NCI-H345 treated with DMSO at 0.1 percent for 48 hours (cell line): Measurements from ENCODE around the gene ZNF827.

Experiments
- DNase-seq: peaks from one replicate; lab custom pipeline; 2025; ENCODE audit not compliant: unreplicated experiment; lab: John Stamatoyannopoulos, UW

The ZNF827 gene

GRCh38 chr4:145934434-145935047 is 4.1 kb downstream of the ZNF827 start:
- no peak for DNase-seq

- no peak for DNase-seq
Measured at GRCh38 chr4:145933134-145933533, 5.5 kb downstream of the ZNF827 start.

DNA sequence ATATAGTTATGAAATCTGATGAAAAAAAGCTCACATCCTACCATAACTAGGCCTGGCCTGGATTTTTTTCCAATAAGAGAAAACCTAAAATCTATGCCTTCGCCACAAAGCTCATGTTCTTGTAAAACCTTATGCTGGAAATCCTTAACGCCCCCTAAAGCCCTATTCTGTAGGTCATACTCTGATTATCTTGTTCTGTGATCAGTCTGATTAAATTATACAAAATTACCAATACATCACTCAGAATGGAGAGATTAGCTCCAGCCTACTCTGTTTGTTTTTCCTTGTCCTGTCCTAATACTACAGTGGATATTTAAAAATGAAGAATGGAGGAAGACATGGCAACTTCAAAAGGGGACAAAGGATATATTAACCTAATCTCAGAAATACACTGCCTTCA is 7.2 kb downstream of the ZNF827 start:
- DNase-seq = no peak

DNA sequence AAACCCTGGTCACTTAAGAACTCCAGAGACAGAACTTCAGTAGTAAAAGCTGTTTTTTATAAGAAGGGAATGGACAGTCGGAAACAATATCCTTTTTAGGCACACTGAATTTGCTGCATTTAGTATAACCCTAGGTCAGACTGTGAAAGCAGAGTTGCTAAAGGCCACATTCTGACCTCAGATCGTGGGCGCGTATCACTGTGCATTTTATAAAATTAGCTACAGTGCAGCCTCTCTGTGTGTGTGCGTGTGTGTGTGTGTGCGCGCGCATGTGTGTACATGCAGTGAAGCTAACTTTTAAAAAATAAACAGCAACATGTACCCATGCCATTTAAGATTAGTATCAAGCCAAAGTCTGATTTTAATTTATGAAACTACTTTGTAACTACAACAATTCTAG is 8.0 kb downstream of the ZNF827 start:
- no peak for DNase-seq

DNA sequence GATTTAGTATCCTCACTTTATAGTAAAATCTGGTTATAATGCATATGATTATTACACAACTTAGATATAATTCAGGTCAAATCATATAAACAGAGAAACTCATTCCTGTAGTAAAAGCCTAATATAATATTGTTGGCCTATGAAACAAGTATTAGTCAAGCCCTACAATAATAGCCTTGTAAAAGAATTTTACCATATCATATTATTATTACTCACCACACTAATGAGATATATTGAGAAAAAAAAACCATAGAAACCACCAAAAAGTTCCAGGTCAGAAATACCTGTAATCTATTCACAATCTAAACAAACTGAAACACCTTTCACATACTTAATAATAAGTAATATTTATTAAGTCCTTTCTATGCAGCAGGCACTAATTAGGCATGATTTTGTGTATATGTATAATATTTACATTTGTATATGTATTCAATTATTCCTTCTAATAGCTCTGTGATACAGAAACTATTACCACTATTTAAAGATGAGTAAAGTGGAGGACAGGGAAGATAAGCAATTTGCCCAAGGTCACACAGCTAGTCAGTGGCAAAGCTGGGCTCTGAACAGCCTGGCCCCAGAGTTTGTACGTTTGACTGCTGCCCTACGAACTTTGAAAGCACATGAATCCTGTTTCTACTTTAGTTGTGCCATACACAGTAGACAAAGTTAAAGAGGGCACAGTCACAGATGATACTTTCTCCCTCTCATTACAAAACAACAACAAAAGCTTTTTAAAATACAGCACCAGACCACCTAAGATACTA is 9.0 kb downstream of the ZNF827 start:
- DNase-seq = no peak

DNA sequence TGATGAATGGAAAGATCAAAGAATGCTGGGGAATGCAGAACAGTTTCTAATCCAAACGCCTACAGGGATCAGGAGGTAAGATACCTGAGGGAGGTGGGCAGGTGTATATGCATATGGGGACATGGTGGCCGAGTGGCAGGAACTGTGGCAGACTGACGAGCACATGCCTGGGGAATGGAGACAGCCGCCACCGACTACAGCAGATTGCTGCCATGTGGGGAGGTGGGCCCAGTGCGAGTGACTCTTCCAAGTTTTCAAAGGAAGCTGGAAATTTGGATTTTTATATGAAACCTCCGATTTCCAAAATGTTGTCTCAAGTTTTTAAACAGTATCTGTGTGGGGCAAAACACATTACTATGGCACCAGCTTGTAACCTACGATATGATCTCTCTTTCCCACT is 9.9 kb downstream of the ZNF827 start:
- DNase-seq = no peak

GRCh38 chr4:145927030-145927429 is 11.6 kb downstream of the ZNF827 start:
- DNase-seq = no peak

DNA sequence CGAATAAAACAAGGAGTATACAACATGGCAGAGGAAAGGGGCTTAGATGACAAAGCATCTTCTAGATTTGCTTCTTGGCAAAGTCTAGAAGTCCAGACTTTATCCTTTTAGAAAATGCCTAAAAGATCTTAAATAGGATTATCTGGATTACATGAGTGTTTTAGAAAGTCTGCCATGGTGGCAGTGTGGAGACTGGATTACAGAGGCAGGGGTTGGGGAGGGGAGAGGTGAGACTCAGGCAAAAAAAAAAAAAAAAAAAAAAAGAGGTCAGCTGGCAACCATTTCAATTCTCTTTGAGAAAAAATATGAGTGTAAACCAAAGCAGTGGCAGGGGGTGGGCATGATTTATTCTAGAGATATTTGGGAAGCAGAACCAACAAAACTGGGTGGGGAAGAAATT is 17.4 kb downstream of the ZNF827 start:
- DNase-seq = no peak

DNA sequence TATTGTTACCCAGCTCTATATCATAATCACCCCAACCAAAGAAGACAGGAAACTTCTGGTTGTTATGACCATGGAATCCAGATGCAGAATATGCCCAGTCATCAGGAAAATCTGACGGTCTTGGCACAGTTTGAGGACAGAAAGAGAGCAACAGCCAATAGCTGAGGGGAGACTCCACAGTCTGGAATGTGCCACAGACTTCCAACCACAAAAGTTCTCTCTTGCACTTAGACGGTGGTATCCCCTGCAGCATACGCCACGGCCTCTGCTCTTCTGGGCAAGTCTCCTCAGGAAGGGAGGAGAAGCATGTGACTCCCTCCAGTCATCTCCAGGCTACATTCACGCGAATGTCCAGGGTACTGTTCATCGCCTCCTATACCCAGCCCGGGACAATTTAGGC is 18.4 kb downstream of the ZNF827 start:
- DNase-seq = no peak

GRCh38 chr4:145912376-145912775 is 26.2 kb downstream of the ZNF827 start:
- no peak for DNase-seq

DNA sequence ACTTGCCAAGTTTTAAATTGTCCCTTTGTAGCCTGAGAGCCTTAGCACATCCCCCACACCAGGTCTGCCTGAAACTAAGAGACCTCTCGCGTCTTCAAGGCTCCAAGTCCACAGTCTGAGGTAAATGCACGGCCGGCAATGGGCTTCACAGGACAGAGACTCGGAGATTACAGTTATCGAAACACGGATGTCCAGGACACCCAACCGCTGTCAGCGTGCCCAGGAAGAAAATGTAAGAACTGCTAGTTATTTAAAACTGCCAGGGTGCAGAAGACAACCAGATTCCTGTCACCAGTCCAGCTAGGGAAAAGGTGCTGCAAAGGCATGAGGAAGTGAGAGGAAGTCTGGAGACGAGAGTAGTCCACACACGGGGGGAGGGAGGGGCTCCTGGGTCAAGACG is 28.9 kb downstream of the ZNF827 start:
- no peak for DNase-seq

- DNase-seq = no peak
Measured at GRCh38 chr4:145909281-145909715, 29.3 kb downstream of the ZNF827 start.

DNA sequence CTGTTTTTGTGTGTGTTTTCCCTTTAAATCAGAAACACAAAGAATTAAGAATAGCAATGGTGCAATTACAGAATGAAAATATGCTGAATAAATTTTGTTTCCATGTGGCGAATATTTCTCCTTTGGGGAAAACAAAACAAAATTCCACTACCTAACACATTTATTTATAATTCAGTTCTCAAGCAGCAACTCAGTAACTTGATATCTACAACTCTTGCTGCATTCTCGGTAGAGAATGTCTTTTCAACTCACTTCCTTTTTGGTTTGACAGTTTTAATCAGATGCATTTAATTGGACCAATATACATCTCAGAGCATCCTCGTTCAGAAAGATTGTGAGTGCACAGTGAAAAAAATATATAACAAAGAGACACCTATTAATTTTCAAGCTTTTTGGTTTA is 30.8 kb downstream of the ZNF827 start:
- no peak for DNase-seq

GRCh38 chr4:145907390-145907789 is 31.2 kb downstream of the ZNF827 start:
- DNase-seq = no peak

DNA sequence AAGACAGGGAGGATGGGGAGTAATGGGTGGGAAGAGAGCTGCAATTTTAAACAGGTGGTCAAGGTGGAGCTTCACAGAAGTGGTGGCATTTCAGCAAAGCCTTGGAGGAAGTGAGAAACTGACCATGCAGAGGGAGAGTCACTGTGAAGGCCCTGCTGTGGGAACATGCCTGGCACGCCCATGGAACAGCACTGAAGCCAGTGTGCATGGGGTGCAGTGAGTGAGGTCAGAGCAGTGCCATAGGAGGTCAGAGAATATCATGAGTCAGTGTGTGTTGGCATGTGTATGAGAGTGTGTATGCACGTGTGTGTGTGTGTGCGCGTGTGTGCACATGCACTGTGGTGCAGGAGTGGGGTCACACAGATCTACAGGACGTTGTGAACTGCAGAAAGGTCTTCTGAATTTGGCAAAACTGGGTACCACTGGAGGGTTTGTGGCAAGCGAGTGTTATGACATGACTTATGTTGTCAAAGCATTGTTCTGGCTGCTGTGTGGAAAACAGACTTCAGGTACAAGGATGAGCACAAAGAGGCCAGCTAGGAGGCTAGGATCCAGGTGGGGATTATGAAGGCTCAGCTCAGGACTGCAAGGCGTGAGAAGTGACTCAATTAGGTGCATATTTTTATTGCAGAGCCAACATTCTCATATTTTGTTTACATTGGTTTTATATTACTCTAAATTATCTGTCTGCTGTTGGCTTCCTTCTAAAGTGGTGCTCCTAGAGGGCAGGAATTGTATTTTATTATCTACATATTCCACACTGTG is 34.0 kb downstream of the ZNF827 start:
- no peak for DNase-seq

DNA sequence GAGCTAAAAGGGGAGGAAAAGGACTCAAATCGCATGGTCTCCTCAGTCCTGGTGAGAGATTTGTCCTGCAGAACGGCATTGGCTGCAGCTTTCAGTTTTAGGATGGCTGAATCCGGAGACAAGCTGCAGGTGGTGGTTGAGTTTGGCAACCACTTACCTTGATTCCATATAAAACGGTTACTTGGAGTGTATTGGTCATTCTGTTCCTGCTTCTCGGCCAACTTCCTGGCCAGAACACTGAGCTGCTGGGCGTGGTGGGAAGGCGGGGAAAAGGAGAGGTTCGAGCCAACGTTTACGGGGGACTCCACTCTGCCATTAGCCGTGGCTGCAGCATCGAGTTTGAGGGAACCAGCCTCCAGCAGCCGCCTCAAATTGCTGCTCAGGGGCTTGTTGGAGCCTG is 36.1 kb downstream of the ZNF827 start:
- DNase-seq = no peak

DNA sequence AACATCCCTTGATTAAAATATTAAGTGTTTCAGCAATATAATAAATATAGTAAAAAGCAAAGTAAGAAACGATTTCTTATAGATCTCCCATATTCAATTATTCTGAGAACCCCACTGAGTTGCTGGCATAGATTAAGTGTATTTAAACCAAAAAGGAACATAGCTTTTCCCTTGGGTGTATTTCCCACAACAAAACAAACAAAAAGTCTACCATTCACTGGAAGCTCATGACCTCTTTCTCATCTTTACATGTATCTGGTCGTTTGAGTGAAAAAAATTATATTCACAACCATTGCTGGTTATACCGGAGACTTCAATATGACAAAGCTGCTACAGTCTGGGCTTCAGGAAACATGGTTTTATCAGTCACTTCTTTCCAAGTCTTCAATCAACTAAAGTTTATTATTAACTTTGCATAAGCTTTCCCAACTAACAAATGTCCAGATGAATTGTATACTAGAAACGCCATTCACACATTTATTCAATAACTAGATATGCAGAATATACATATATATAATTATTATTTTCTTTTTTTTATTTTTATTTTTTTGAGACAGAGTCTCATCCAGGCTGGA is 38.6 kb downstream of the ZNF827 start:
- no peak for DNase-seq

GRCh38 chr4:145898926-145899531 is 39.6 kb downstream of the ZNF827 start:
- no peak for DNase-seq

DNA sequence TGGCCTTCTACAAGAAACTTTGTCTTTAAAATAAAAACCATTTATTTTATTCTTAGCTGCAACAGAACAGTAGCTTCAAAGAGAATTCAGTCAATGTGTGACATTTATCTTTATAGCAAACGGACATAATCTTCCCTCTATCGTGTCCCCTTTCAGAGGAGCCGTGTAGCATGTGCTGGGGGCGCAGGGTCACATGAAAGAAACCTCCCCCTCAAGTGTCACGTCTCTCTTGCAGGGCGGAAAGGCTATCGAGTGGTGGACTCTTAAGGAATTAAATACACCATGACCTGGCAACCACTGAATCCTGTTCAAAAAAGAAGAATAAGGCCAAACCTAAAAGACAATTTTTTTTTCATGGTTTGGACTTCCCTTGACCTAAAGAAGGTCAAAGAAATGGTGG is 40.2 kb downstream of the ZNF827 start:
- no peak for DNase-seq

GRCh38 chr4:145895056-145895455 is 43.6 kb downstream of the ZNF827 start:
- no peak for DNase-seq

- no peak for DNase-seq
Measured at GRCh38 chr4:145891958-145892357, 46.7 kb downstream of the ZNF827 start.
